H9 (cell line): ENCODE data around the gene SPPL3. TPM values are rescaled to one million over a fixed set of nuclear protein-coding genes. Genes with fewer than 3 reads are reported as not detected.
A peak's percentile ranks its signal among the peaks of the same experiment; 100 is the strongest.
"Not testable (repeated sequence)": the region's sequence is repeated elsewhere in the genome, so short reads cannot be mapped to it uniquely, and the experiment has no call there.

Source experiments
- DNase-seq: peaks from one replicate; pipeline ENCODE4 v3.0.0-alpha.2; 2017
- H2AFZ ChIP-seq: one replicate; pipeline ENCODE4 v1.6.1; 2013; ENCODE audit warnings: mild to moderate bottlenecking, low read length, control low read depth, moderate library complexity
- H2AK5ac ChIP-seq: 2 replicates; pipeline ENCODE4 v1.6.1; 2013; ENCODE audit warnings: low read length, control low read depth, mixed read lengths; ENCODE audit not compliant: insufficient read length
- H2BK120ac ChIP-seq: one replicate; pipeline ENCODE4 v1.6.1; 2013; ENCODE audit warnings: low read depth, mild to moderate bottlenecking, low read length, control low read depth, inconsistent platforms; ENCODE audit not compliant: poor library complexity, severe bottlenecking
- H2BK12ac ChIP-seq: 2 replicates; pipeline ENCODE4 v1.6.1; 2013; ENCODE audit warnings: low read length, control low read depth, mixed read lengths, low read depth; ENCODE audit not compliant: insufficient read length
- H2BK15ac ChIP-seq: 2 replicates; pipeline ENCODE4 v1.6.1; 2013; ENCODE audit warnings: low read depth, low read length, control low read depth
- H2BK20ac ChIP-seq: one replicate; pipeline ENCODE4 v1.6.1; 2013; ENCODE audit warnings: low read depth, mild to moderate bottlenecking, low read length, control low read depth, inconsistent platforms; ENCODE audit not compliant: poor library complexity, severe bottlenecking
- H2BK5ac ChIP-seq: 2 replicates; pipeline ENCODE4 v1.6.1; 2013; ENCODE audit warnings: low read length, control low read depth, mixed read lengths; ENCODE audit not compliant: insufficient read length
- H3K14ac ChIP-seq: 2 replicates; pipeline ENCODE4 v1.6.1; 2013; ENCODE audit warnings: low read length, control low read depth; ENCODE audit not compliant: insufficient read depth
- H3K18ac ChIP-seq: 2 replicates; pipeline ENCODE4 v1.6.1; 2013; ENCODE audit warnings: low read depth, mild to moderate bottlenecking, mixed read lengths, low read length, control low read depth; ENCODE audit not compliant: insufficient read length
- H3K23ac ChIP-seq: 2 replicates; pipeline ENCODE4 v1.6.1; 2013; ENCODE audit warnings: low read length, control low read depth, mixed read lengths, low read depth; ENCODE audit not compliant: insufficient read length
- H3K23me2 ChIP-seq: 2 replicates; pipeline ENCODE4 v1.6.1; 2013; ENCODE audit warnings: low read depth, mild to moderate bottlenecking, mixed read lengths, low read length, control low read depth; ENCODE audit not compliant: insufficient read length, poor library complexity, severe bottlenecking
- H3K27ac ChIP-seq: 2 replicates; pipeline ENCODE4 v1.5.1; 2013; ENCODE audit warnings: low read length, control low read depth, mixed read lengths, low read depth; ENCODE audit not compliant: insufficient read length
- H3K27me3 ChIP-seq: 2 replicates; pipeline ENCODE4 v1.6.1; 2013; ENCODE audit warnings: low read length, control low read depth, inconsistent platforms; ENCODE audit not compliant: insufficient read depth
- H3K4ac ChIP-seq: 2 replicates; pipeline ENCODE4 v1.6.1; 2013; ENCODE audit warnings: low read depth, mild to moderate bottlenecking, control low read depth, inconsistent platforms, low read length, moderate library complexity
- H3K4me1 ChIP-seq: 2 replicates; pipeline ENCODE4 v1.6.1; 2013; ENCODE audit warnings: low read length, control low read depth, inconsistent platforms; ENCODE audit not compliant: insufficient read depth
- H3K4me2 ChIP-seq: 2 replicates; pipeline ENCODE4 v1.6.1; 2013; ENCODE audit warnings: low read length, control low read depth, mixed read lengths; ENCODE audit not compliant: insufficient read length, insufficient read depth
- H3K56ac ChIP-seq: 2 replicates; pipeline ENCODE4 v1.6.1; 2013; ENCODE audit warnings: low read depth, mild to moderate bottlenecking, mixed read lengths, low read length, control low read depth; ENCODE audit not compliant: insufficient read length
- H3K79me1 ChIP-seq: 2 replicates; pipeline ENCODE4 v1.6.1; 2013; ENCODE audit warnings: low read depth, mild to moderate bottlenecking, moderate library complexity, low read length, control low read depth, inconsistent platforms; ENCODE audit not compliant: insufficient read depth, poor library complexity, severe bottlenecking
- H3K79me2 ChIP-seq: 2 replicates; pipeline ENCODE4 v1.6.1; 2013; ENCODE audit warnings: low read length, control low read depth, inconsistent platforms; ENCODE audit not compliant: insufficient read depth
- H3K9ac ChIP-seq: 2 replicates; pipeline ENCODE4 v1.6.1; 2013; ENCODE audit warnings: low read length, control low read depth, mixed read lengths; ENCODE audit not compliant: insufficient read length; ENCODE audit errors: extremely low read depth
- H3K9me3 ChIP-seq: one replicate; pipeline ENCODE4 v1.6.1; 2013; ENCODE audit warnings: low read depth, low read length, inconsistent platforms; ENCODE audit not compliant: control insufficient read depth
- H3T11ph ChIP-seq: one replicate; pipeline ENCODE4 v1.6.1; 2013; ENCODE audit warnings: mild to moderate bottlenecking, low read length, control low read depth, inconsistent platforms
- H4K20me1 ChIP-seq: one replicate; pipeline ENCODE4 v1.6.1; 2013; ENCODE audit not compliant: control insufficient read depth, insufficient read length, insufficient read depth
- H4K5ac ChIP-seq: 2 replicates; pipeline ENCODE4 v1.6.1; 2013; ENCODE audit warnings: low read depth, mild to moderate bottlenecking, mixed read lengths, low read length, control low read depth; ENCODE audit not compliant: insufficient read length
- H4K8ac ChIP-seq: replicated peaks from 2 replicates; pipeline ENCODE4 v1.6.1; 2013; ENCODE audit warnings: low read length, control low read depth, mixed read lengths, low read depth; ENCODE audit not compliant: insufficient read length
- H4K91ac ChIP-seq: 2 replicates; pipeline ENCODE4 v1.6.1; 2013; ENCODE audit warnings: low read depth, mild to moderate bottlenecking, moderate library complexity, mixed read lengths, low read length, control low read depth; ENCODE audit not compliant: insufficient read length
- H3K27ac Mint-ChIP-seq, 3 experiments: 2 replicates in 2 of 3; 3 replicates in 1 of 3; pipeline ENCODE4 v1.8.0; 2020 to 2021; ENCODE audit warnings: mixed read lengths in 3 of 3, mild to moderate bottlenecking in 1 of 3, moderate library complexity in 1 of 3
- H3K27me3 Mint-ChIP-seq: 2 replicates; pipeline ENCODE4 v1.8.0; 2021; ENCODE audit warnings: low read depth, mild to moderate bottlenecking, moderate library complexity, mixed read lengths
- H3K36me3 Mint-ChIP-seq, 3 experiments: 2 replicates in 2 of 3; 3 replicates in 1 of 3; pipeline ENCODE4 v1.8.0; 2020 to 2021; ENCODE audit warnings: low read depth in 3 of 3, mixed read lengths in 3 of 3; ENCODE audit not compliant: insufficient read depth in 1 of 3
- H3K4me1 Mint-ChIP-seq, 2 experiments: 2 replicates each; pipeline ENCODE4 v1.8.0; 2020; ENCODE audit warnings: mixed read lengths in 2 of 2
- H3K4me3 Mint-ChIP-seq, 2 experiments: 2 replicates in 1 of 2; 3 replicates in 1 of 2; pipeline ENCODE4 v1.8.0; 2020 to 2021; ENCODE audit warnings: mild to moderate bottlenecking in 2 of 2, mixed read lengths in 2 of 2, moderate library complexity in 1 of 2
- H3K9me3 Mint-ChIP-seq, 2 experiments: 2 replicates in 1 of 2; 3 replicates in 1 of 2; pipeline ENCODE4 v1.8.0; 2020; ENCODE audit warnings: mild to moderate bottlenecking in 2 of 2, mixed read lengths in 2 of 2, moderate library complexity in 1 of 2
- WGBS: extraction: QIAGEN DNeasy Blood & Tissue Kit; methylation state at CpG from one replicate; pipeline ENCODE4 v1.1.7; 2013; ENCODE audit warnings: missing lambda C conversion rate, low lambda C conversion rate, mixed read lengths; ENCODE audit not compliant: insufficient read length; ENCODE audit errors: extremely low coverage; 5-methylcytosine and 5-hydroxymethylcytosine counted together
- total RNA-seq: library from RNA; stranded (reverse); gene quantifications from 2 replicates; pipeline ENCODE4 v1.2.1, GENCODE V29; 2021
- TF ChIP-seq, protein P1 (sequence below): fragments of 200-600 bp; sonication (generic); conservative IDR thresholded peaks from 3 replicates; pipeline ENCODE4 v1.8.0; 2021; ENCODE audit warnings: antibody characterized with exemption, mild to moderate bottlenecking

SPPL3 gene
- total RNA-seq, 1 experiment from 2014 or later, result 46.3 TPM

DNA sequence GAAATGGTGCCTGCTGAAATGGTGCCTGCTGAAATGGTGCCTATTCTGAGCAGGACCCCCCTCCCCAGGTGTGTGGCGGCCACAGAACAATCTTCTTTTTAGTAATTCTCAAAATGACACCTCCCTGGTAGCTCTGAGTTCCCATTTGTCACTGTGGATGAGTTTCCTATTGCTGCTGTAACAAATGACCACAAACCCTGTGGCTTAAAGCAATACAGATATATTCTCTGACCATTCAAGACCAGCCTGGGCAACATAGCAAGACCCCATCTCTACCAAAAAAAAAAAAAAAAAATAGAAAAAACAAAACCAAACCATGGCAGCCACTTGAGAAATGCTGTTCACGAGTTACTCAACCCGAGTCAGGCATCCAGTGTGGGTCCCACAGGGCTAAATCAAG, 170.6 kb downstream of the SPPL3 start:
- no peaks in the 10 kb centered on the region for H3K4me1 ChIP-seq
- TF ChIP-seq, protein P1, sequence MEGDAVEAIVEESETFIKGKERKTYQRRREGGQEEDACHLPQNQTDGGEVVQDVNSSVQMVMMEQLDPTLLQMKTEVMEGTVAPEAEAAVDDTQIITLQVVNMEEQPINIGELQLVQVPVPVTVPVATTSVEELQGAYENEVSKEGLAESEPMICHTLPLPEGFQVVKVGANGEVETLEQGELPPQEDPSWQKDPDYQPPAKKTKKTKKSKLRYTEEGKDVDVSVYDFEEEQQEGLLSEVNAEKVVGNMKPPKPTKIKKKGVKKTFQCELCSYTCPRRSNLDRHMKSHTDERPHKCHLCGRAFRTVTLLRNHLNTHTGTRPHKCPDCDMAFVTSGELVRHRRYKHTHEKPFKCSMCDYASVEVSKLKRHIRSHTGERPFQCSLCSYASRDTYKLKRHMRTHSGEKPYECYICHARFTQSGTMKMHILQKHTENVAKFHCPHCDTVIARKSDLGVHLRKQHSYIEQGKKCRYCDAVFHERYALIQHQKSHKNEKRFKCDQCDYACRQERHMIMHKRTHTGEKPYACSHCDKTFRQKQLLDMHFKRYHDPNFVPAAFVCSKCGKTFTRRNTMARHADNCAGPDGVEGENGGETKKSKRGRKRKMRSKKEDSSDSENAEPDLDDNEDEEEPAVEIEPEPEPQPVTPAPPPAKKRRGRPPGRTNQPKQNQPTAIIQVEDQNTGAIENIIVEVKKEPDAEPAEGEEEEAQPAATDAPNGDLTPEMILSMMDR, result no peak

DNA sequence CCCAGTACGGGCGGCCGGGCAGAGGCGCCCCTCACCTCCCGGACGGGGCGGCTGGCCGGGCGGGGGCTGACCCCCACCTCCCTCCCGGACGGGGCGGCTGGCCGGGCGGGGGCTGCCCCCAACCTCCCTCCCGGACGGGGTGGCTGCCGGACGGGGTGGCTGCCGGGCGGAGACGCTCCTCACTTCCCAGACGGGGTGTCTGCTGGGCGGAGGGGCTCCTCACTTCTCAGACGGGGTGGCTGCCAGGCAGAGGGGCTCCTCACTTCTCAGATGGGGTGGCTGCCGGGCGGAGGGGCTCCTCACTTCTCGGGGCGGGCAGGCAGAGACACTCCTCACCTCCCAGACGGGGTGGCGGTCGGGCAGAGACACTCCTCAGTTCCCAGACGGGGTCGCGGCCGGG, 172.0 kb downstream of the SPPL3 start:
- not testable (repeated sequence) for H3K23me2 ChIP-seq, H3K4me1 Mint-ChIP-seq, DNase-seq, H3K79me2 ChIP-seq, H4K91ac ChIP-seq, H2BK12ac ChIP-seq, H3K18ac ChIP-seq, H3K27ac Mint-ChIP-seq, H4K20me1 ChIP-seq, H3K4me2 ChIP-seq, H3K4me3 Mint-ChIP-seq, H3T11ph ChIP-seq, H3K79me1 ChIP-seq, H3K56ac ChIP-seq, H3K23ac ChIP-seq, H2AFZ ChIP-seq, H4K8ac ChIP-seq, H2BK15ac ChIP-seq, H3K9ac ChIP-seq, H3K4me1 ChIP-seq, H2BK20ac ChIP-seq, H3K27me3 Mint-ChIP-seq, H3K27ac ChIP-seq, H2BK120ac ChIP-seq, H3K4ac ChIP-seq, H3K27me3 ChIP-seq, H3K14ac ChIP-seq, H2AK5ac ChIP-seq, H2BK5ac ChIP-seq, H4K5ac ChIP-seq, H3K9me3 ChIP-seq
- WGBS, result no CpG with 5 or more reads among the region's 35 CpGs
- Mint-ChIP-seq H3K36me3 (peaks cover 12 to 33% (median 27%) of the 10 kb centered on the region in 3 experiments), H3K9me3 (peaks cover 7 to 10% of the 10 kb centered on the region in 2 experiments; a peak in 2 of 5 replicates)

More for the DNA sequence above, 170.6 kb downstream of the SPPL3 start:
- H2AK5ac ChIP-seq, result no peak overlapping the region
- no peaks in the 10 kb centered on the region for H3K79me2 ChIP-seq
- H3K56ac ChIP-seq, result no peak overlapping the region
- DNase-seq, result no peak
- H2BK15ac ChIP-seq, result no peak overlapping the region
- H3K9me3 ChIP-seq, result no peaks in the 10 kb centered on the region
- WGBS, result no CpG with 5 or more reads among the region's 3 CpGs
- H3K4me2 ChIP-seq, result no peak overlapping the region
- Mint-ChIP-seq H3K27ac (peak overlapping the region in 1 of 3 experiments; percentile 35; a peak in 1 of 7 replicates), H3K9me3 (peaks cover 7 to 10% of the 10 kb centered on the region in 2 experiments; a peak in 2 of 5 replicates), H3K4me1 (no peaks in the 10 kb centered on the region), H3K4me3 (no peak overlapping the region), H3K36me3 (peaks cover 12 to 29% (median 27%) of the 10 kb centered on the region in 3 experiments), H3K27me3 (no peaks in the 10 kb centered on the region)
- no peak overlapping the region for H3K14ac ChIP-seq
- no peak overlapping the region for H3K4ac ChIP-seq
- no peak overlapping the region for H3K27ac ChIP-seq
- no peaks in the 10 kb centered on the region for H4K20me1 ChIP-seq
- no peaks in the 10 kb centered on the region for H3K23me2 ChIP-seq
- H3T11ph ChIP-seq, result no peak overlapping the region
- no peak overlapping the region for H3K23ac ChIP-seq
- H2BK5ac ChIP-seq, result no peak overlapping the region
- no peak overlapping the region for H2BK120ac ChIP-seq
- no peak overlapping the region for H2BK12ac ChIP-seq
- H3K79me1 ChIP-seq, result no peaks in the 10 kb centered on the region
- no peak overlapping the region for H4K91ac ChIP-seq
- no peak overlapping the region for H4K8ac ChIP-seq
- H2AFZ ChIP-seq, result no peak overlapping the region
- H4K5ac ChIP-seq, result no peak overlapping the region
- no peaks in the 10 kb centered on the region for H3K27me3 ChIP-seq
- no peak overlapping the region for H3K9ac ChIP-seq
- H3K18ac ChIP-seq, result no peak overlapping the region
- H2BK20ac ChIP-seq, result no peak overlapping the region
